Measurements from ENCODE around the gene SATB2.

- TF ChIP-seq POLR2A (IDR thresholded peaks at IDR 0.05) (no peak), CTCF (IDR thresholded peaks at IDR 0.05) (no peak)
These were observed 200.2 kb downstream of the SATB2 start for GRCh38 chr2:199257261-199258224.

Measured in right lobe of liver (tissue), 4 donors.